NCI-H82 treated with DMSO at 0.1 percent for 48 hours (cell line): Measurements from ENCODE around the gene TMEM214.
A peak's percentile ranks its signal among the peaks of the same experiment; 100 is the strongest.

Source experiments
- DNase-seq: peaks from one replicate; lab custom pipeline; 2025; ENCODE audit not compliant: unreplicated experiment; lab: John Stamatoyannopoulos, UW

Gene TMEM214

DNA sequence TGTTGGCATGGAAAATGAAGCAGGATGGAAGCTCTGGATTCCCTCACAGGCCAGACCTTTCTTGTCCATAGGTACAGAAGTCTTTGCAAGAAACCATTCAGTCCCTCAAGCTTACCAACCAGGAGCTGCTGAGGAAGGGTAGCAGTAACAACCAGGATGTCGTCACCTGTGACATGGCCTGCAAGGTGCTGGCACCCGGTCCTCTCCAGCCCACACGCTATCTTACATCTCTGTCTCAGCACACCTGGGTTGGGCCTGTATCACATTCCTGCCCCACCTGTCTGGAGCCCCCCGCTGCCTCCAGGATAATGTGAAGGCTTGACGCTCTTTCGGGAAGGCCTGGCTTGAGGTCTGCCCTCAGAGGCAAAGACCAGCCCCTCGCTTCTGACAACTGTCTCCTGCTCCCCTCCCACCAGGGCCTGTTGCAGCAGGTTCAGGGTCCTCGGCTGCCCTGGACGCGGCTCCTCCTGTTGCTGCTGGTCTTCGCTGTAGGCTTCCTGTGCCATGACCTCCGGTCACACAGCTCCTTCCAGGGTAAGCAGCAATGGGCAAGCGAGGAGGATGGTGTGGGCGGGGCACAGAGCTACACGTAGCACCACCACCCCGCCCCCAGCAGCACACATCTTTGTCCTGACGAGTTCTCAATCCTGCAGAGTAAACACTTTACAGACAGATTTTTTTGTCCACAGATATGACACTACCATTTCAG, 6.0 kb downstream of the TMEM214 start:
- no peak for DNase-seq

DNA sequence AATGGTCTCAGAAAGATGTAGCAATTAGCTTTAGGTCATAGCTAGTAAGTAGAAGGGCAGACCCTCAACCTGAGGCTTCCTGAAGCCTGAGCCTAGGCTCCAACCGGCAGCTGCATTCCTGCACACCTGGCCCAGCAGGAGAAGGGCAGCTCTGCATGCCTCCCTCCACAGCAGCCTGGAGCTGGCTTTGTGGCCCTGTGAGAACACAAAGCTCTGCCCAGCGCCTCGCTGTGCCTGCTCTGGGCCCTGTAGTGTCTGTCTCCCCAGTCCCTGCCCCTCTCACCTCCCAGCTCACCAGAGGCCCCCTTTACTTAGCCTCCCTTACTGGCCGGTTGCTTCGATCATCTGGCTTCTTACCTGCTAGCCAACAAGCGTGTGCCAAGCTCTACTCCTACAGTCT, 6.7 kb downstream of the TMEM214 start:
- no peak for DNase-seq

DNA sequence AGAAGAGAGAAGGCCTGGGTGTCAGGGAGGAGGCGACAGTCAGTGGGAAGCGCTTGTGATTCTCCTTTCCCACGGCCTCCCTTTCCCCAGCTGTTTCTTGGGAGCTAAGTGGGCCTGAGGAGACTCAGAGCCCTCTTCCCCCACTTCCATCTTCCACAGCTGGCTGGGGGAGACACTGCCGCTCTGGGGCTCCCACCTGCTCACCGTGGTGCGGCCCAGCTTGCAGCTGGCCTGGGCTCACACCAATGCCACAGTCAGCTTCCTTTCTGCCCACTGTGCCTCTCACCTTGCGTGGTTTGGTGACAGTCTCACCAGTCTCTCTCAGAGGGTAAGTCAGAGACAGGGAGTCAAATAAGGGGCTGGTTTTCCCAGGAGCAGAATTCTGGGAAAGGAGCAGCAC, 7.1 kb downstream of the TMEM214 start:
- DNase-seq = no peak

DNA sequence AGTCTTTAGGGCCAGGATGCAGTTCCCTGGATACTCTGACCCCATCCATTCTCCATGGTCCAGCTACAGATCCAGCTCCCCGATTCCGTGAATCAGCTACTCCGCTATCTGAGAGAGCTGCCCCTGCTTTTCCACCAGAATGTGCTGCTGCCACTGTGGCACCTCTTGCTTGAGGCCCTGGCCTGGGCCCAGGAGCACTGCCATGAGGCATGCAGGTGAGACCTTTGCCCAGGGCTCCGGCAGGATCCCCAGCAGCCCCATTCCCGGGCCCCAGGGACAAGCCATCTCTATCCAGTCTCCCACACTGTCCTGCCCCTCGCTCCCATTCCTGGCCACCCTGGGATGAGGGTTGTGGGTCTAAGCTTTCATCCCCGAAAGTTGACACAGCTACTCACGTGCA, 7.5 kb downstream of the TMEM214 start:
- no peak for DNase-seq

DNA sequence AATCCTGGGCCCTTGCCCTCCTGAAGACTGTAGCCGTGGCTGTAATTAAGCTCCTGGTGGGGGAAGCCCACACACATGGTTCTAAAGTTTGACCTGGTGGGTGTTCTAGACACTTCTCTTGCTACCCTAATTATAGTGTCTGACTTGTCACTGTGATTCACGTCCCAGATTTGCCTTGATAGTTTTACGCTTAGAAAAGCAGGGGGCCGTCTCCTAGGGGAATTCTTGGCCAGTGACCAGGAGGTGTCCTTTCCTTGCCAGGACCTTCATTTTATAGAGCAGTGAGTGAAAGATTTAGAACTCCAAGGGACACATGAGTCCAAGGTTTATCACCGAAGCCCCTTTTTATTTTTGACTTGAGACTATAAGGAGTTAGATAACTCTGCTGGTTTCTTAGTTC, 9.0 kb downstream of the TMEM214 start:
- DNase-seq = no peak

DNA sequence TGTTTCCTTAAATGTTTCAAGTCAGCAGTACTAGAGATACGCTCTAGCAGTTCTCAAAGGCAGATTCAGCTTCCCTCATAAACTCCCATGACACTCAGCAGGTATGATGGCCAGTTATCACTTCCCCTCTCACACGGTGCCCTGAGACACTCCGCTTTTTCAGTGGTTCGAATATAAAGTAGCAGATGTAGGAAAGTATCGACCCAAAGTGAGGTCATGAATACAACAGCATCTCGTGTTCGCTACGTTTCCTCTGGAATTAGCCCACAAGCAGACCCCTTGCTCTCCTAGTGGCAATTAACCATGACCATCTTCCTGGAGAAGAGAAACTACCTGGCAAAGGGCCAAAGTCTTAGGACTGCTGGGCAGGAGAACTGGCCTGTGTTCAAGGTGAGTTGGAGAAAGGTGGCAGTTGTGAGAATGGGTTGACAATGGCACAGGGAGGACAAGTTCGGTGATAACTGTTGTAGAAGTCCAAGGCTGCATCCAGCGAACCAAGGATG, 9.4 kb downstream of the TMEM214 start:
- DNase-seq = no peak

DNA sequence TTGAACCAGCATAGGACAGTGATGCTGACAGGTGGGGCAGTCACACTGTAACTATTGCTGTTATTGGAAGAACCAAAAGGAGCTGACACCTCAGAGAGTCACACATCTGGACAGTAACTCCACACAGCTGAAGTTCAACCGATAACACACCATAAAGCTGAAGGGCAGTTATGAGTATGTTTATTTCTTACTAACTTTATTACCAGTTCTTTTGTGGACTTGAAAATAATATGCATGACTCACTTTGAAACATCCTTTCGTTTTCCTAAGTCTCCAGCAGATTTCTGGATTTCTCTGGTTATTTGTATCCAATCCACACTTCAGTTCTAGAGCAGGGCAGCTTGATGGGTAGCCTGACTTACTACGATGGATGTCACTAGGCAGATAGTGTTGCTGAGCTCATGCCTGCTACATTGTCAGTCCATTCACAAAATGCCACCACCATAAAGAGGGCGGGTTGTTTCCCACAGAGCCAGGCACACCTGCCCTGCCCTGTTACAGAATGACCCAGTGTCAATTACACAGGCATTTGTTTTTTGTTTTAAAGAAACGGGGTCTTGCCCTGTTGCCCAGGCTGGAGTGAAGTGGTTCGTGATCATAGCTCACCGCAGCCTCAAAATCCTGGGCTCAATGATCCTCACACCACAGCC, 10.3 kb downstream of the TMEM214 start:
- DNase-seq = no peak

DNA sequence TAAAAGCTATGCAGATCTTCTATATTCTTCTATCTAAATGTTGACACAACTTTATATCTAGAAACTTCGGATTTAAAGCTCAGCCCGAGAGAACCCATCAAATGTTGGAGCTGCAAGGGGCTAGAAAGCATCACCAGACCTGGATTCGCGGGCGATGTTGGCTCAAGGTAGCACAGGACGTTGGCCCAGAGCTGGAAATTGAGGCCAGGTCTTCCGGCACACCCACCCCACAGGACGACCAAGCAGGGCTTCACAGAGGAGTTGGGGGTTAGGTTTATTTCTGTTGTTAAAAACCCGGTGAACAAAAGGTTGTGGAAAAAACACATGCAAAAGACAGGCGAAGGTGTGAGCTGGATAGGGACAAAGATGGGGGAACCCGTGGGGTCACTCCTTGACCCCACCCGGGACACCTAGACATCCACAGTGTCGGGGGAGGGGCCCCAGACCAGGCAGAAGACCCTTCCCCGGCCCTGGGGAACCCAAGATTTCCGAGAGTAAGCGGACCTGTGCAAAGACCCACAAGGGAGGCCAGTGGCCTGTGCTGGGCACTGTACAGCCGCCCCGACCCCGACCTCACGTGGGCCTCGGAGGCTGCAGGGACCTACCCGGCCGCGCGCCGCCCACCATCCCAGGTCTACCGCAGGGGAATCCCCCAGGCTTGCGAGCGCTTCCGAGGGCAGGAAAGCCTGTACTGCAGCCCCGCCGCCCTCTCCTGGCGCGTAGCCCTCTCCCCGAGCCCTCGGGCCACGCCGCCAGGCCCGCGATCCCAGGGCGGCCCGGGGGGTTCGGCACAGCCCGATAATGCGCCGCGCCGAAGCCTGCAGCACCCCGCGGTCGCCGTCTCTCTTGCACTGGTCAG, 16.9 kb downstream of the TMEM214 start:
- DNase-seq = no peak

DNA sequence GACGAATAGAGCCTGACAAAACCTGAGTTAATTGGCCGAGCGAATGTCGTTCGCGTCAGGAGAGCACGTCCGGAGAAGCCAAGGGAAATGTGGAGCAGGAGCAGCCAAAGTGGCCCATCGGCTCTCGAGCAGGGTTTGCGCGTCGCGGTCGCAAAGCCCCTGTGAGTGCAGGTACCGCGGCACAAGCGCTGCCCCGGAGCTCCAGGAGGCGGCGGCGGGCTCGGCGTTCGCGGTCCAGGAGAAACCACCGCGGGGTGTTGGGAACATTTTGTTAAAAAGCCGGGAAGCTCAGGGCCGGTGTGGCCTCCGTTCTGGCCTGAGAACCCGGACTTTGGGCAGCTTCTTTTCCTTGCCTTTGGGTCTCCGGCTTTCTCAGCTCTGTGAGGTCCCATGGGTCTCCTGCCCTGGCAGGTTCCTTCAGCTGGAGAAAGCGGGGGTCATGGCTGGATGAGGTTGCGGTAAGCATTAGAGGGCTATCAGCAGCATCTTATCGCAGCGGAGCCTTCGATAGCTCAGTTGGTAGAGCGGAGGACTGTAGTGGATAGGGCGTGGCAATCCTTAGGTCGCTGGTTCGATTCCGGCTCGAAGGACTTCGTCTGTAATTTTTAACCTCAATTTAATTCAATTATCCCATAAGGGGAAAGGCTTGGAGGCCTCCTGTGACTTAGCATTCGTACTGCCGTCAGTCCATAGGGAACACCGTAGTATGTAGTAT, 17.7 kb downstream of the TMEM214 start:
- peak; percentile 96 for DNase-seq

DNA sequence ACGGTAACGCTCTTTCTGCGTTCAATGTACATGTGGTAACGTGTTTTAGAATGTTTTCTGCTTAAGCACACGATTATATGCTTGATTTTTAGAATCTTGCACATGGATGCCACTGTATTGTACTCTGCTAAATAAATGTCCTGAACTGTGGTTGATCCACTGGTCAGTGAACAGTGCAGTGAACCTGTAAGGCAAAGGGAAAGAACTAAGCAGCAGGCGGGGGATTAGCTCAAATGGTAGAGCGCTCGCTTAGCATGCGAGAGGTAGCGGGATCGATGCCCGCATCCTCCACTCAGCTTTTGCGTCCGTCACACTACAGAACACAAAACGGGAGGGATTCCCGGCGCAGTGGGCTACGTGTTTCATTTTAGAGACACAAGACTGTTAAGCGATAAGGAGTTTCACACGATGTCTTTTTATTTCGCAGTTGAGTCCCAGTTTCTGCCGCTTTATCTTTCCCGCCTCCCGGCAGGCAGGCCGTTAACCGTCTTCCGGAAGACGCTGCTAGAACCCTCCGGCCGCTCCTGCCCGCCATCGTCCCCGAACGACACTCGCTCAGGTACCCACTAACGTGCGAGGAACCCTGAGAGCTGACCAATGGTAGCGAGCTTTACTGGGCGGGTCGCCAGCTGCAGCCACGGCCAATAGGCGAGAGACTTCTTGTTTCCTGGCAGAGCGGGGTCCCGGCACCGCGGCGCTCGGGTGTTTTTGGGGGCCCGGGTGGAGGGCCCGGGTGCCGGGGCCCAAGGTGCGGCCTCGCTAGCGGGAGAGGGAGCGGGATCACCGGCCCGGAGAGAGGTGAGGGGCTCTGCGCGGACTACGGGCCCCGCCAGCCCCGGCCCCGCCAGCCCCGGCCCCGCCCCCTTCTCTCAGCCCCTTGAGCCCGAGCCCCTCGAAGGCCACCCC, 18.5 kb downstream of the TMEM214 start, which contains the start of gene AGBL5:
Gene AGBL5, plus strand, starts transcription at position 673 of the 906 bp plus-strand sequence. CDS start 1,291 bp downstream, outside the sequence.
- DNase-seq = peak; percentile 96

DNA sequence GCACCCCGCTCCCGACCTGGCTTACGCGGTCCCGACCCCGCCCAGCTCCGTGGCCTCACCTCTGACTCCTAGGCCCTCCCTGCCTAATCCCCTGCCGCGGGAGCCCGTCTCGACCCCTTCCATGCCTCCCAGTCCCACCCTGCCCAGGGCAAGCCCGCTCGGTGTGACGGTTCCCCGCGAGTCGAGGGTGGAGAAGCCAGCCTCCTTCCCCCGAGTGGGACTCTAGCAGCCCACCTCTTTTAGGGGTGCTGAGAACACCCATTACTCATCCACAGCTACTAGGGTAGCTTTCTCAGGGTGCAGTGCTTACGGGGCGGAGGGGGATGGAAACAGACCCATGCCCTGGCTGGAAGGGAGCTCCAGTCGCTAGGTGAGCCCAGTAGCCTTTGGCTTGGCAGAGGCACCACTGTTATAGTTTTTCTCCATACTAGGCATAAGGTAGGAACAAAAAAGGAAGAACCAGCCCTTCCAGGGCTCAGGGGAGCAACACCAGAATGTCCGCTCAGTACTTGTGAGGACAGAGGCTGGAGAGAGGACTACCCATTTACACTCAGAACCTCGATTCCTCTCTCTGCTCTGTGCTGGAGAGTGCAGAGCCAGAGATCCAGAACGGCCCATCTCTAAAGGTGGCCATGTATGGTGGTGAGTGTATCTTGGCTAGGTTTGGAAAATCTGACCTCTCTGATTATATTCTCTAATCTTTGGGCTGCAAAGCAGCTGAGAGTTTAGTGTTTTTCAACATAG, 19.3 kb downstream of the TMEM214 start:
- no peak for DNase-seq

DNA sequence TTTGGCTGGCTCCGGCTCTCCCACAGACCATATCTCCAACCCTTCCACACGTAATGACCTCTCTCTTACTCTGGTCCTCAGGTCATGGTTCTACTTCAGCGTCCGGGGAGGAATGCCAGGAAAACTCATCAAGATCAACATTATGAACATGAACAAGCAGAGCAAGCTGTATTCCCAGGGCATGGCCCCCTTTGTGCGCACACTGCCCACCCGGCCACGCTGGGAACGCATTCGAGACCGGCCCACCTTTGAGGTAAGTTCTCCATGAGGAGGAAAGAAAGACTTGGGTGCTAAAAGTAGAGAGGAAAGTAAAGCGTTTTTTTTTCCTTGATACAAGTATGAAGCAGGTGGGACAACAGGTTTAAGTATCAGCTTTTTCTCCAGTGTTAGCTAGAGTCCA, 20.6 kb downstream of the TMEM214 start:
- DNase-seq = no peak

DNA sequence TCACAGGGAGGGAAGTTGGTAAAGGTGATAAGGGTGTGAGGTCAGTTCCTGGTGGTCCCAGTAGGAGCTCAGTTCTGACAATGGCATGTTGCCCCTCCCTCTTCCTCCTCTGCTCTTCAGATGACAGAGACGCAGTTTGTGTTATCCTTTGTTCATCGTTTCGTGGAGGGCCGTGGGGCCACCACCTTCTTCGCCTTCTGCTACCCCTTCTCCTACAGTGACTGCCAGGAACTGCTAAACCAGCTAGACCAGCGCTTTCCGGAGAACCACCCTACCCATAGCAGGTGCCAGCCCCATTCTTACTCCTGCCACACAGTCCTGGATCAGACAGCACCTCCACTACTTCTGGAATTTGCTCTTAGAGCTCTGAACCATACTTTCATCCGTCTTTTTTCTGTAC, 21.0 kb downstream of the TMEM214 start:
- no peak for DNase-seq

DNA sequence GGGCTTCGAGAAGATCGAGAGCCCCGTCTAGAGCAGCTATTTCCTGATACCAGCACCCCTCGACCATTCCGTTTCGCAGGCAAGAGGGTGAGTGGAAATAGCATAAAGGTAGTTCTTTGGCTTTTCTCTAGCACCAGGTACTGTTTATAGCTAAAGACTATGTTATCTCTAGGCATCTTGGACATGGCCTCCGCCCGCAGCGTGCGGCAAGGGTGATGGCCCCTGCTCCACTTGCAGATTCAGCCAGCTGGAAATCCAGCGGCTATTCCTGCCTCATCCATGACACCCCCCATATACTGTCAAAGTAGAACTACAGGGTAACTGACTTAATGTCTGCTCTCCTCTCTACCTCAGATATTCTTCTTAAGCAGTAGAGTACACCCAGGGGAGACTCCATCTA, 22.0 kb downstream of the TMEM214 start:
- no peak for DNase-seq

DNA sequence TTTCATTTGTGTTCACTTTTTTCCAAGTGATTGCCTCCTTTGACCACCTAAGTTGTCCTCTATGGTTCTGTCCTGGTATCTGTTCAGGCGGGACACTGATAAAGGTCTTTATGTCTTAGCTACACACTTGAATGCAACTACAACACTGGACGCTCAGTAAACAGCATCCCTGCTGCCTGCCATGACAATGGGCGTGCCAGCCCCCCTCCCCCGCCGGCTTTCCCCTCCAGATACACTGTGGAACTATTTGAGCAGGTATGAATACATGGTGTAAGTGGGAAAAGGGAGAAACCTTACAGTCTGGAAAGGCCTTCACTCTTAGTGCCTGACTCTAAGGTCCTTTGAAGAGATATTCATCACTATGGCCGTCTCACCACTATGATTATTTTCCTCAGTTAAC, 24.4 kb downstream of the TMEM214 start:
- DNase-seq = no peak

DNA sequence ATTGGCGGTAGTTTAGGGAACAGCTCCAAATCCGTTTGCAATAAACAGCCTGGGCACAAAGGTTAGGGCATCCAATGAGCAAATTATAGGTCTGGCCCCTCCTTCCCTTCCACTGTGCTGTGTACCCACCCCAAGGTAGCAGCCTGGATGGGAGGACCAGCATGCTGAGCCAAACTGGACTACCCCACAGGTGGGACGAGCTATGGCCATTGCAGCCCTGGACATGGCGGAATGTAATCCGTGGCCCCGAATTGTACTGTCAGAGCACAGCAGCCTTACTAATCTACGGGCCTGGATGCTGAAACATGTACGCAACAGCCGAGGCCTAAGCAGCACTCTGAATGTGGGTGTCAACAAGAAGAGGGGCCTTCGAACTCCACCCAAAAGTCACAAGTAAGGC, 25.4 kb downstream of the TMEM214 start:
- no peak for DNase-seq

DNA sequence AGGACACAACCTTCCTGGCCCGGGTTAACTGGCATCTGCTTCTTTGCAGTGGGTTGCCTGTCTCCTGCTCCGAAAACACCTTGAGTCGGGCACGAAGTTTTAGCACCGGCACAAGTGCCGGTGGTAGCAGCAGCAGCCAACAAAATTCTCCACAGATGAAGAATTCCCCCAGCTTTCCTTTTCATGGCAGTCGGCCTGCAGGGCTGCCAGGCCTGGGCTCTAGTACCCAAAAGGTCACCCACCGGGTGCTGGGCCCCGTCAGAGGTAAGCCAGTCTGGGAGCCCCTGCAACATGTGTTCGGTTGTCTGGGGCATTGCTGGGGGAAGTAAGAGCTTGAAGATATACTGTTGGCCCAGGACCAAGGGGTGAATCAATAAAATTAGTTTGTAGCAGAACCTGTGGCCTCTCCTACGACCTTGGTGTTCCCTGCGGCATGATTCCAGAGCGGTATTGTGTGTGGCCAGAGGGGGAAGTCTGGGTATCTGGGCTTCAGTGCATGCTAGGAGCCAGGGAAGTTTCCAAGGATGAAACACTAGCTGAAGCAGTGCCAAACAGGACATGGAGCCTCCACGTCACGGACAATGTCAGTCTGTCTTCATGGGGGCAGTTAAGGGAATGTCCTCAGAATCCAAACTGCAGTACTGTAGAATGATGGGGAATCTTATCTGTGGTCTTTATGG, 26.5 kb downstream of the TMEM214 start:
- DNase-seq = no peak

DNA sequence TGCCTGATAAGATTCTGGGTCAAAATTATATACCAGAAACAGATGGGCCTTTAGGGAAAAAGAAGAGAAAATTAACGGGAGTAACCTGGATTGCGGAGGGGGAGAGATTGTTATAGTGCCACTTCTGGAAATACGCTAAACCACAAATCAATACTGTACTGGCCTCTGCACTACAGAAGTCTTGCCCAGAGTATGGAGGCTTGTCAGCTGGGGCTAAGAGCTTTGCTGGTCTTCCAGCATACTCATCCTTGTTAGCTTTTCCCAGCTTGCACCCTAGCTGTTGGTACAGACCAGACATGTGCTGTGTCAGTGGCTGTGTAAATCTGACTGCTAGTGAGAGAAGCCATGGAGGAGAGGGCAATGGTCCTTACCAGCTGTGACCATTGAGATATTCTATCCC, 27.6 kb downstream of the TMEM214 start:
- DNase-seq = no peak

DNA sequence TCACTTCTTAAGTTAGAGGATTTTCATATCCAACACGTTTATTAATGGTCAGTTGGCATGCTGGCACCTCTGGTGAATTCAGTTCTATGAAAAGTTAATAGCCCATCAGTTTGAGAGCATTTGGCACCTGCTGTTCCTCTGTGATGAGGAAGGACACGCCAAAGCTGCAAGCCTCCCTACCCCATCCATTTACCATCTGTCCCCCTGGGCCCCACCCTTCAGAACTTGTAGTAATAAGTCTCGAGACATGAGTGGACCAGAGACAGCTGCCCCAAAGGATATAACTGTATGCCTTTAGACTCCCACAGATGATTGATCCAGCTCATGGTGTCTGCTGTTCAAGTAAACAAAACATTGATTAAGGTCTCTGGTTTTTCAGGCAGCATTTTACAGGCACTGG, 32.4 kb downstream of the TMEM214 start:
- no peak for DNase-seq
